ENCODE results near the gene FLNB. TPM values are rescaled to one million over a fixed set of nuclear protein-coding genes. Genes with fewer than 3 reads are reported as not detected.

The FLNB gene
- total and polyA plus RNA-seq, 2 of the 13 experiments (the other 11 are each of a cell fraction or from before 2014, with no cell fraction given), result 106 to 130 TPM

DNA sequence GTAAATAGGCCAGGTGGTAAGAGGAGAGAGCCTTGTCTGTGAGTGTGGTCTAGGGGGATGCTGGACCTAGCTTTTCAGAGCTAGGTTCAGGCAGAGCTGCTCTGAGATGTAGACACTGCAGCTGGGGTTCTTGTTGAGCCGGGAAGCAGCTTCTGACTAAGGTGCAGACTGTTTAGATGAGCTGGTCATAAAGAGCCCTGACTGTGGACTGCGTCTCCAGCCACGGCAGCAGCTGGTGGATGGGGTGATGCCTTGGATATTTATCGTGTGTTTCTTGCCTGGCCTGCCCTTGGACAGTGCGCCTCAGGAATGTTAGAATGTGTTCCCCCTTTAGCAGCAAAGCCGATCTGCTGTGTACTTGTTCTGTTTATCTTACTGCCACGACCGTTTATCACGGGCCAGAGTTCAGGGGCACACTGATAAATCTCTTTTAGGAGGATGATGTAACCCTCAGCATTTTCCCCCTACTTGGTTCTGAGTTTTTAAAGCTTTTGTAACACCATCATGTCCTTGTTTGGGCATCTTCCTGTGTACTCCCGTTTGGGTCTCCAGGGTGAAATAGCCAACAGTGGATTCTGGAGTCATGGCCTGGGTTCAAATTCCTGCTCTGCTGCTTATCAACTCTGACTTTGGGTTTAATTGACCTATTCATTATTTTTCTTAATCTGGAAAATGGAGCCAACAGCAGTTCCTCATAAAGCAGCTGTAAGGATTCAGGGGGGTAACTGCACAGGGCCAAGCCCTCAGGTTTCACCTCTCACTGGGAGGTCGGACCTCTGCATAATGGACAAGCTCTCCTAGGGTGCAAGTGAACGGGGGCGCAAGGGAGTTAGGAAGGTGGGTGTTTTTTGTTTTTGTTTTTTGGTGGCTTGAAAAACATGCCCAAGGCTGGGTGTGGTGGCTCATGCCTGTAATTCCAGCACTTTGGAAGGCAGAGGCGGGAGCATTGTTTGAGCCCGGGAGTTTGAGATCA, 51.4 kb downstream of the FLNB start (continued):
- TF ChIP-seq, protein P1, sequence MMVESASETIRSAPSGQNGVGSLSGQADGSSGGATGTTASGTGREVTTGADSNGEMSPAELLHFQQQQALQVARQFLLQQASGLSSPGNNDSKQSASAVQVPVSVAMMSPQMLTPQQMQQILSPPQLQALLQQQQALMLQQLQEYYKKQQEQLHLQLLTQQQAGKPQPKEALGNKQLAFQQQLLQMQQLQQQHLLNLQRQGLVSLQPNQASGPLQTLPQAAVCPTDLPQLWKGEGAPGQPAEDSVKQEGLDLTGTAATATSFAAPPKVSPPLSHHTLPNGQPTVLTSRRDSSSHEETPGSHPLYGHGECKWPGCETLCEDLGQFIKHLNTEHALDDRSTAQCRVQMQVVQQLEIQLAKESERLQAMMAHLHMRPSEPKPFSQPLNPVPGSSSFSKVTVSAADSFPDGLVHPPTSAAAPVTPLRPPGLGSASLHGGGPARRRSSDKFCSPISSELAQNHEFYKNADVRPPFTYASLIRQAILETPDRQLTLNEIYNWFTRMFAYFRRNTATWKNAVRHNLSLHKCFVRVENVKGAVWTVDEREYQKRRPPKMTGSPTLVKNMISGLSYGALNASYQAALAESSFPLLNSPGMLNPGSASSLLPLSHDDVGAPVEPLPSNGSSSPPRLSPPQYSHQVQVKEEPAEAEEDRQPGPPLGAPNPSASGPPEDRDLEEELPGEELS (CRISPR knock-in tag; IDR thresholded peaks at IDR 0.05), result peak; percentile 100
- TF ChIP-seq ETV6 (CRISPR knock-in tag; conservative IDR thresholded peaks at IDR 0.05) (peak; percentile 57; the same call in 1 of the 2 replicates), SIX1 (CRISPR knock-in tag; IDR thresholded peaks at IDR 0.05; ENCODE audit: borderline replicate concordance) (peak; percentile 88), RFXAP (CRISPR knock-in tag; IDR thresholded peaks at IDR 0.05; ENCODE audit: borderline replicate concordance) (peak; percentile 83; the same call in 1 of the 2 replicates), MAF1 (CRISPR knock-in tag; IDR thresholded peaks at IDR 0.05; ENCODE audit: borderline replicate concordance) (no peak), ZBTB8A (CRISPR knock-in tag; IDR thresholded peaks at IDR 0.05; ENCODE audit: borderline replicate concordance, low read depth) (no peak), ZNF775 (CRISPR knock-in tag; IDR thresholded peaks at IDR 0.05; ENCODE audit: borderline replicate concordance) (no peak; the same call in 1 of the 2 replicates), ZSCAN29 (CRISPR knock-in tag; conservative IDR thresholded peaks at IDR 0.05) (peak; percentile 94), HCFC1 (IDR thresholded peaks at IDR 0.05; ENCODE audit: low read depth, low read length) (no peak), JDP2 (CRISPR knock-in tag; IDR thresholded peaks at IDR 0.05; ENCODE audit: borderline replicate concordance) (no peak; the same call in 1 of the 2 replicates), ZNF574 (CRISPR knock-in tag; IDR thresholded peaks at IDR 0.05) (peak; percentile 85), SMAD1 (CRISPR knock-in tag; IDR thresholded peaks at IDR 0.05; ENCODE audit: borderline replicate concordance, low read depth) (no peak), ZNF549 (CRISPR knock-in tag; IDR thresholded peaks at IDR 0.05) (no peak), KDM6A (CRISPR knock-in tag; IDR thresholded peaks at IDR 0.05; ENCODE audit: low read depth) (peak; percentile 91), ZFP36L1 (CRISPR knock-in tag; IDR thresholded peaks at IDR 0.05) (0 out of 2 replicates have a peak, but pooled peaks have one; percentile 59), GMEB2 (CRISPR knock-in tag; IDR thresholded peaks at IDR 0.05; ENCODE audit: low read depth) (0 out of 2 replicates have a peak, but pooled peaks have one; percentile 17), ZNF773 (CRISPR knock-in tag; IDR thresholded peaks at IDR 0.05; ENCODE audit: borderline replicate concordance) (no peak), FOXO1 (CRISPR knock-in tag; IDR thresholded peaks at IDR 0.05) (peak; percentile 99), RBFOX2 (IDR thresholded peaks at IDR 0.05; ENCODE audit: low read depth, low read length) (no peak), NFATC3 (CRISPR knock-in tag; IDR thresholded peaks at IDR 0.05) (no peak), ZNF569 (CRISPR knock-in tag; IDR thresholded peaks at IDR 0.05; ENCODE audit: borderline replicate concordance) (no peak; the same call in 1 of the 2 replicates), ZNF382 (CRISPR knock-in tag; IDR thresholded peaks at IDR 0.05; ENCODE audit: borderline replicate concordance) (no peak)
